Measurements from ENCODE around the gene KCTD2.

GRCh38 chr17:75009139-75009724, 37.8 kb upstream of the KCTD2 start:
- TF ChIP-seq EZH2 (IDR thresholded peaks at IDR 0.05; ENCODE audit: insufficient read depth, low read length), result no peak
- TF ChIP-seq CTCF (IDR thresholded peaks at IDR 0.05; ENCODE audit: insufficient read depth, low read depth, low read length), result no peak
